KMS-11 (cell line): ENCODE measurements around the gene EXOSC6.
"Not testable (repeated sequence)": the region's sequence is repeated elsewhere in the genome, so short reads cannot be mapped to it uniquely, and the experiment has no call there.

Experiments
- H2AFZ ChIP-seq: fragments of 200-600 bp; sonication (generic); 2 replicates; pipeline ENCODE4 v1.6.1; 2016; ENCODE audit warnings: antibody characterized with exemption, mixed run types, low read depth
- H3K27ac ChIP-seq: fragments of 200-600 bp; sonication (generic); 2 replicates; pipeline ENCODE4 v1.6.1; 2016; ENCODE audit warnings: mild to moderate bottlenecking, mixed run types
- H3K27me3 ChIP-seq: fragments of 200-600 bp; sonication (generic); 2 replicates; pipeline ENCODE4 v1.6.1; 2017; ENCODE audit warnings: mild to moderate bottlenecking, low read depth, mixed run types, moderate library complexity; ENCODE audit not compliant: insufficient read depth
- H3K36me3 ChIP-seq: fragments of 200-600 bp; sonication (generic); 2 replicates; pipeline ENCODE4 v1.6.1; 2017; ENCODE audit warnings: mild to moderate bottlenecking, mixed run types; ENCODE audit not compliant: insufficient read depth
- H3K4me1 ChIP-seq: fragments of 200-600 bp; sonication (generic); 2 replicates; pipeline ENCODE4 v1.6.1; 2016; ENCODE audit warnings: mild to moderate bottlenecking, low read depth, mixed run types; ENCODE audit not compliant: poor library complexity, severe bottlenecking
- H3K4me2 ChIP-seq: fragments of 200-600 bp; sonication (generic); 2 replicates; pipeline ENCODE4 v1.7.0; 2016; ENCODE audit warnings: mild to moderate bottlenecking, mixed run types
- H3K4me3 ChIP-seq: fragments of 200-600 bp; sonication (generic); IDR thresholded peaks from 2 replicates; pipeline ENCODE4 v1.6.1; 2017; ENCODE audit warnings: low read depth, low read length, mixed read lengths; ENCODE audit not compliant: insufficient read depth
- H3K79me2 ChIP-seq: fragments of 200-600 bp; sonication (generic); 2 replicates; pipeline ENCODE4 v1.6.1; 2016; ENCODE audit warnings: low read depth, mixed run types; ENCODE audit not compliant: insufficient read depth
- H3K9ac ChIP-seq: fragments of 200-600 bp; sonication (generic); 2 replicates; pipeline ENCODE4 v1.6.1; 2016; ENCODE audit warnings: mild to moderate bottlenecking, mixed run types
- H4K20me1 ChIP-seq: fragments of 200-600 bp; sonication (generic); 2 replicates; pipeline ENCODE4 v1.6.1; 2016; ENCODE audit warnings: mild to moderate bottlenecking, mixed run types; ENCODE audit not compliant: insufficient read depth
- CTCF ChIP-seq: fragments of 200-600 bp; sonication (generic); conservative IDR thresholded peaks from 2 replicates; pipeline ENCODE4 v1.6.1; 2017; ENCODE audit warnings: low read depth, mild to moderate bottlenecking, antibody characterized with exemption, low read length, moderate library complexity, mixed read lengths

The EXOSC6 gene

DNA sequence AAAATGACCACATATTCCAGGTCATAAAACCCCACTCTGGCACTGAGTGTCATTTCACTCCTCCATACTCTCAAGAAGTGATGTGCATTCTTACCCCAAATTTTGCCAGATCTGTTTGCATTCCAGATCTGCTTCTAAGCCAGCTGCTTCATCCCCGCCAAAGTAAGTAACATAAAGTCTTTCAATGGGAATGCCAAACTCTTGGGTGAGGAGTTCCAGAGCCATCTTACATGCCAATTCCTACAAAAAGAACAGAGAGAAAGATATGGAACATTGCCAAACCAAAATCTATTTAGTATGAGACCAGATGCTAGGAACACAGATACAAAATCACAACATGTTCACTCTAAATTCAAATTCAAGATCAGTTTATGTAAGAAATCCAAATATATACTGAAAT is 24.7 kb upstream of the EXOSC6 start:
- peaks cover 23% of the 10 kb centered on the region; the same call in 1 of the 2 replicates for H3K36me3 ChIP-seq
- H3K27ac ChIP-seq = no peak overlapping the region
- no peak overlapping the region for H3K4me3 ChIP-seq
- H4K20me1 ChIP-seq = no peaks in the 10 kb centered on the region
- no peak overlapping the region for H3K4me2 ChIP-seq
- H3K79me2 ChIP-seq = peaks cover 30% of the 10 kb centered on the region; the same call in 1 of the 2 replicates
- TF ChIP-seq CTCF = no peak
- H3K27me3 ChIP-seq = no peaks in the 10 kb centered on the region
- H3K9ac ChIP-seq = no peak overlapping the region
- no peak overlapping the region for H2AFZ ChIP-seq
- no peaks in the 10 kb centered on the region for H3K4me1 ChIP-seq

DNA sequence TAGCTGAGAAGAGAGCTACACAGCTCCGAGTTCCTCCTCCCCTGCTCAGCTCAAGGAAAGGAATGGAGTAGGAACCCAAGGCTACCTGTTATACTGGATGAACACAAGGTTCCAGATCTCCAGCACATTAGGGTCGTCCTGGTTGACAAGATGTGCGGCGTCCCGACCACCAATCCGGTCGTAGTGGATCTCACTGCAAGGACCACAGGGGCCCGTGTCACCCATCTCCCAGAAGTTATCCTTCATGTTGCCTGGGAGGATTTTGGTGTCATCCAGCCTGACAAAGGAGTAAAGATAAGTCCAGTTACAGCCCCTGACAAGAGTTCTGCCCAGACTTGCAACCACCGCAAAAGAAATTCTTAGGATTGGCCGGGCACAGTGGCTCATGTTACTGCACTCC is 20.0 kb upstream of the EXOSC6 start:
- H3K27me3 ChIP-seq = no peaks in the 10 kb centered on the region
- H2AFZ ChIP-seq = no peak overlapping the region
- H3K79me2 ChIP-seq = 0 out of 2 replicates have a peak, but pooled peaks cover 8% of the 10 kb centered on the region
- H3K36me3 ChIP-seq = peaks cover 16% of the 10 kb centered on the region; the same call in 1 of the 2 replicates
- no peak overlapping the region for H3K4me3 ChIP-seq
- no peak overlapping the region for H3K4me2 ChIP-seq
- no peaks in the 10 kb centered on the region for H4K20me1 ChIP-seq
- no peak for TF ChIP-seq CTCF
- no peak overlapping the region for H3K9ac ChIP-seq
- no peaks in the 10 kb centered on the region for H3K4me1 ChIP-seq
- no peak overlapping the region for H3K27ac ChIP-seq

DNA sequence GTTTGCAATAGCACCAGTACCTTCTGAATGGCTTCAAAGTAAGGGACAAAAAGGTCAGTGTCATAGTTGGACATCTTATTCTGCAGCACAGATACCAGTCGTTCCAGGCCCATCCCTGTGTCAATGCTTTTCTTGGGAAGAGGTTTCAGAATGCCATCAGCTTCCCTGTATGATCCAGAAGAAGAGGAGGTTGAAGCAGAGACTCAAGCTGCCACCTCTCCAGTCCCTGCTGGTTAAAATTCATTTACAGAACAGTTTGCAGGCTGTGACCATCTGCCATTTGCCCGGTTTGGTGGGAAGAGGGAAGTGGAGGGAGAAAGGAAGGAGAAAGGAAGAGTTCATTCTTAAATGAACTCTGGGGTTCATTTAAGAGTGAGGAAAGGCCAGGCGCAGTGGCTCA is 18.4 kb upstream of the EXOSC6 start:
- Histone ChIP-seq H3K4me3 (no peak overlapping the region), H3K4me1 (no peaks in the 10 kb centered on the region), H3K9ac (no peak overlapping the region), H3K4me2 (no peak overlapping the region), H3K27me3 (no peaks in the 10 kb centered on the region), H3K27ac (no peak overlapping the region), H4K20me1 (no peaks in the 10 kb centered on the region), H3K79me2 (0 out of 2 replicates have a peak, but pooled peaks cover 8% of the 10 kb centered on the region), H2AFZ (no peak overlapping the region), H3K36me3 (peaks cover 23% of the 10 kb centered on the region)
- TF ChIP-seq CTCF = no peak

DNA sequence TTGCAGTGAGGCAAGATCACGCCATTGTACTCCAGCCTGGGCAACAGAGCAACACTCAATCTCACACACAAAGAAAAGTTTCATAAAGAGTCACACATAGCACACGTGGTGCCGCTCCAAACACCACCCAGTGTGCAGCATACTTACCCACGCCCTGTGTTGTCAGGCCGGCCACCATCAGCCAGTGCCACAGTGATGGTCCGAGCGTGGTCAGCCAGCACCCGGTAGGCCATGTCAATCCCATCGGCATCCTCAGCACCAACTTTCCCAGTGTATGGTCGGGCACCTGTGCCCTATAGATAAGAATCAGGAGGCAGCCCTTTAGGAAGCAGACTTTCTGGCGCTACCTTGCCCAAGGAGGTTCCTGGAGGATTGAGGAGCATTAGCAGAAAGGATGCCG is 17.7 kb upstream of the EXOSC6 start:
- TF ChIP-seq CTCF = no peak
- H3K4me2 ChIP-seq = no peak overlapping the region
- no peak overlapping the region for H2AFZ ChIP-seq
- H3K4me1 ChIP-seq = no peaks in the 10 kb centered on the region
- H4K20me1 ChIP-seq = no peaks in the 10 kb centered on the region
- no peak overlapping the region for H3K27ac ChIP-seq
- H3K4me3 ChIP-seq = no peak overlapping the region
- no peak overlapping the region for H3K9ac ChIP-seq
- H3K27me3 ChIP-seq = no peaks in the 10 kb centered on the region
- peaks cover 23% of the 10 kb centered on the region for H3K36me3 ChIP-seq
- 0 out of 2 replicates have a peak, but pooled peaks cover 5% of the 10 kb centered on the region for H3K79me2 ChIP-seq

GRCh38 chr16:70267922-70268321 is 16.2 kb upstream of the EXOSC6 start:
- H4K20me1 ChIP-seq, H3K4me2 ChIP-seq, H3K9ac ChIP-seq, H3K4me1 ChIP-seq, H3K4me3 ChIP-seq, H3K27ac ChIP-seq, H3K79me2 ChIP-seq, H2AFZ ChIP-seq, H3K27me3 ChIP-seq: not testable (repeated sequence)
- peaks cover 23% of the 10 kb centered on the region for H3K36me3 ChIP-seq
